Stimulated activated CD8-positive, alpha-beta memory T cell treated with anti-CD3 and anti-CD28 coated beads, Interleukin-7, amount 100 ng/mL, for 48 hours (primary cell): ENCODE results near the gene SRC.

ENCODE experiments used
- DNase-seq, 2 donors: peaks; one replicate each; pipeline ENCODE4 v3.0.0-alpha.2; 2020; ENCODE audit warnings: low read depth in 1 of 2; ENCODE audit errors: extremely low read depth in 1 of 2

Gene SRC

GRCh38 chr20:37393196-37393862, 47.4 kb downstream of the SRC start:
- DNase-seq, result no peak

GRCh38 chr20:37393863-37394542, 48.1 kb downstream of the SRC start:
- no peak for DNase-seq

- DNase-seq, result no peak
These were observed 48.8 kb downstream of the SRC start for GRCh38 chr20:37394543-37395409.

GRCh38 chr20:37395410-37395797, 49.5 kb downstream of the SRC start:
- DNase-seq, result no peak

GRCh38 chr20:37395921-37396415, 50.0 kb downstream of the SRC start:
- no peak for DNase-seq

- DNase-seq, result no peak
These were observed 50.6 kb downstream of the SRC start for GRCh38 chr20:37396416-37397075.

- no peak for DNase-seq
These were observed 51.4 kb downstream of the SRC start for GRCh38 chr20:37397076-37397953.

GRCh38 chr20:37397954-37398749, 52.2 kb downstream of the SRC start:
- no peak for DNase-seq

GRCh38 chr20:37398750-37399621, 53.0 kb downstream of the SRC start:
- DNase-seq, result no peak

- DNase-seq, result no peak
These were observed 55.5 kb downstream of the SRC start for GRCh38 chr20:37401282-37401929.

GRCh38 chr20:37401930-37402675, 56.2 kb downstream of the SRC start:
- DNase-seq, result no peak

GRCh38 chr20:37403107-37404033, 57.4 kb downstream of the SRC start:
- DNase-seq, result no peak

GRCh38 chr20:37404461-37404890, 58.5 kb downstream of the SRC start:
- DNase-seq, result no peak

- DNase-seq, result no peak
These were observed 59.5 kb downstream of the SRC start for GRCh38 chr20:37405351-37405897.
